Left hindlimb (tissue), 1 donor: ENCODE measurements around the gene HOXB3.

ENCODE experiments used
- DNase-seq: peaks from one replicate; pipeline ENCODE4 v3.0.0-alpha.2; 2018

The HOXB3 gene

DNA sequence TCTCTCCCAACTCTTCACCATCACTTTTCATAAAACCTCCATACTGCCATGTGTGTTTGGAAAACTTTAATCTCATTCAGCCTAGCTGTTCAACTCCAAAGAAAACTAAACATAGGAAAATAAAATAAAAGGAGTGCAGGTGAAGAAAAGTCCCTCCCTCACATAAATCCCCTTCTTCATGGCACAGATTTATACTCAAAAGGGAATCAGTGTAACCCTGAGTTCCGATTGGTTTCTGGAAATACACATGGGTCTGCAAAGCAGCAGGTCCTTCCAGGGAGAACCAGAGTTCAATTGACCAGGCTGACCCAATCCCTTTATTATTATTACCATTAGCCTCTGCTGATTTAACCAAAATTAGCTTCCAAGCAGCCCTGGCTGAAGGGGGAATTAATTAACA, 36.2 kb downstream of the HOXB3 start:
- DNase-seq: no peak

DNA sequence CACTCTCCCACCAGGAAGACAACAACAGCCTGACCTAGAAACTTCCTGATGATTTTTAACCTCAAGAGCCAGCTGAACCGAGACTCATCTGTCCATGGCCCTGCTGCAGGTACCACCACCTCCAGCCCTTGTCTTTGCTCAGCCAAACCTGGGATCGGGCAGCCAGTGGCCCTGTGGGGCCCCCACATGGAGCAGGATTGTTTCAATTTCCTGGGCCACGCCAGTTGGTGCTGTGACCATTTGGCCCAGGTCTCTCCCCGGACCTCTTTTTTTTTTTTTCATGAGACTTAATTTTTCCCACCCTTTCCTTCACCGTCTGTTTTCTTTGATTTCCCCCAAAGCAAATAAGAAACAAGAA, 36.9 kb downstream of the HOXB3 start:
- DNase-seq: no peak

DNA sequence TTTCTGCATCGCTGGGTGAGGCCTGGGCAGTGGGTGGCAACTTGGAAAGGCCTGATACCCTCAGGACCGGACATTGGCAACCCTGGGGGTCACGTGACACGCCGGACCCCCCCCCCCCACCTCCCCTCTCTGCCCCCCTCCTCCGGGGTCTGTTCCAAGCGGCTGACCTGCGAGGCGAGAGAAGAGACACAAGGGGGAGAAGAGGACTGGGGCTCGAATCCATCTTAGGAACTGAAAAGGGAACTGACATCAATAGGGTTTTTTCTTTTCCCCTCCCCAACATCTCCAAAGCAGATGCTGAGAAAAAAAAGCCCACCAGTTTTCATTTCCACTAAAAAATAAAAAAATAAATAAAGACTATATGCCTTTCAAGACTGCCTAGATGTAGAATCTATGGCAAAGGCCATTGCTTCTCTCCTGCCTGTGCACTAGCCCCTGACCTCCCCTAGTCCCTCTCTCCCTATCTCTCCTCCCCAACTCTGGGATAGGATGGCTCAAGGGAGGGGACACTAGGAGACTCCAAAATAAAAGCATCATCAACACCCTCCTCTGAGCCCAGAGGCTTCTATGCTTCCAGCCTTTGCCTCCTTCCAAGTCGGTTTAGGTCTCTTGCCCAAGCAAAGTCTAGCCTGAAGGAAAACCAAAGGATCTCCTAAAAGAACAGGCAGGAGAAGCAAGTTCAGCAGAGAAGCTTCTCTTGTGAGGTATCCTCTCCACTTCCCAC, 37.4 kb downstream of the HOXB3 start:
- DNase-seq: no peak

DNA sequence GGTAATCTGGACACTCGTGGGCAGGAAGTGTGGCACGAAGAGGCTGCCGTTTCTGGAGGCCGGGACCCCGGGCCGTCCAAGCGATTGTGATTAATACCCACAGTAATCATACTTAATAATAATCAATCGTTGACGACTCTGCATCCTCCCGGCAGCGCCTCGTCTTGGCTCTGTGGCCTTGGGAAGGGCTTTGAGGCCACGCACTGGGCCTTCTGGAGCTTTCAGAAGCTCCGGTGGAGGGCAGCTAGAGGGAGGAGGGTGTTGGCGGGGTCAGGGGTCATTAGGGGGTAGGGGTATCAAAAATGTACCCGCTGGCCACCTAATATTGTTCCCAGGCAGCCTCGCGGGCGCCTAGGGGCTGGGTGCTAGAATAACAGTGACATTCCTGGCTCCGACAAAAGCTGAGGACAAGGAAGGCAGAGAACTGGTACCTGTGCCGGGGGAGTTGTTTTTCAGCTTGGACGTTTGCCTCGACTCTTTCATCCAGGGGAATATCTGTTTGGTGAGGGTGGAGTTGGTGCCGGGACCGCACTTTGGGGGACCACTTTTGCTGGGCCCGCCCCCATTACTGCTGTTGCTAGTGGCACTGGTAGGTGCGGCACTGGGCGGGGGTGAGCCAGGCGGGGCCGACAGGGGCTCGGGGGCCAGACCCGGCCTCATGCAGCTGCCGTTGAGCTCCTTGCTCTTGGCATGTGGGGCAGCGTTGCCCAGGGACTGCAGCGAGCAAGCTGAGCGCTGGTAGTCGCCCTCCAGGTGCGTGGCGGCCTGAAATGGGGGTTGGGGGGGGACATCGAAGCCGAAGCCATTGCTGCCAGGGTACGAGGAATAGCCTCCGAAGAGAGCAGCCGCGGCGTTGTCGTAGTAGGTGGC, 38.2 kb downstream of the HOXB3 start:
- no peak for DNase-seq

DNA sequence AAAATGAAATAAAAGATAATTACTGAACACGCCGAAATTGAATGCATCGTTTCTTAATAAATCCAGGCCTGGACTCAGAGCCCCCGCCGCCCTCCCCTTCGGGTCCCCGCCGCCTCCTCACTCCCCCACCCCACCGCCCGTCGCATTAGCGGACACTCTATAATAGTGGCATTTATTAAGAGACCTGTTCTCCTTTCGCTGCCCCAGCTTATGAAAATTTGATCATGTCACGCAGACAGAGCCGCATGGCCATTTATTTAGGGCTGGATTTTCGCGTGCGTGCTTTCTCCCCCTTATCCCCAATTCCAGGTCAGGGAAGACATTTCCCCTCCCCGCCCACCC, 38.9 kb downstream of the HOXB3 start:
- DNase-seq: no peak

DNA sequence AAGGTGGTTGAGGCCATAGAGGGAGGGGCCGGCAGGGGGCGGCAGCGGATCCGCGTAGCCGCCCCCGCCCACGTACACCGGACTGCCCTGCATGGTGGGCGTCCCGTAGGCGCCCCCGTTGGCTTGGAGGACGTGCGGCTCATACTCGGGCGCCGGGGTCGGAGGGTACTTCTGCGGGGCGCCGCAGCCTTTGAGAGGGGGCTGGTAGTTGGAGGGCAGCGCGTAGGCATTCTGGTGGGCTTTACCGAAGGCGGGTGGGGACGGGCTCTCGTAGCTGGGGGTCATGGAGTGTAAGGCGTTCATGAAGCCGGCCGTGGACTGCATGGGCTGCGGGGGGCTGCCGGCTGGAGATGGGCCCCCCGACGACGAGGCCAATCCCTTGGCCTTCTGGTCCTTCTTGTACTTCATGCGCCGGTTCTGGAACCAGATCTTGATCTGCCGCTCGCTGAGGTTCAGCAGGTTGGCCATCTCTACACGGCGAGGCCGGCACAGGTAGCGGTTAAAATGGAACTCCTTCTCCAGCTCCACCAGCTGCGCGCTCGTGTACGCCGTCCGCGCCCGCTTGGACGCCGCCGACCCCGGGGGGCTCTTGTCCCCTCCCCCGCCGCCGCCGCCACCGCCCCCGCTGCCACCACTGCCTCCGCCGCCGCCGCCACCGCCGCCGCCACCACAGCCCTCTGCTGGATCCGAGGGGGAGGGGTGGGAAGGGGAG, 39.4 kb downstream of the HOXB3 start:
- no peak for DNase-seq

DNA sequence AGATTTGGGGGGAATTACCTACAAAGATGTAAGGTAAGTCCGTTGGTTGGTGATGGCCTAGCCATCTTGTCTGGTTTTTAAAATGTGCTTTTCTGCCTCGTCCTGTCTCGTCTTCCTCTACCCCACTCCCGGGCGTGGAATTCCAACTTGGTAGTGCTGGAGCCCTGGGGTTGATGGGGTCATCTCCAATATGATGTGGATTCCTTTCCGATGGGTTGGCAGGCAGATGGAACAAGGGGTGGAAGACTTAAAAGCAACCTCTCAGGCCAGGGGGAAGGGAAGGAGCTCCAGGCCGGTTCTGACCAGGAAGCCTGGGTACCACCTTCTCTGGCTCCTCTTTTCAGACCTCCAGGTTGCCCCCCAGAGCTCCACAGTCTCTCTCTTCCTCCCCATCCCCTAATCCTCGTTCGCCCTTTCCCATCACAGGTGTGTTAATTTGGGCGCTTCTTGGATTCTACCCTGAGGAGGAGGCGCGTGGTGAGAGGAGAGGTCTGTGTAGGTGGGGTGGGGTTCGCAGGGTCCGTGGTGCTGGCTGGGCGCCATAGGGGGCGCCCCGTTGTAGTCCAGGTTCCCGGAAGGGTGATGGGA, 40.0 kb downstream of the HOXB3 start:
- no peak for DNase-seq

DNA sequence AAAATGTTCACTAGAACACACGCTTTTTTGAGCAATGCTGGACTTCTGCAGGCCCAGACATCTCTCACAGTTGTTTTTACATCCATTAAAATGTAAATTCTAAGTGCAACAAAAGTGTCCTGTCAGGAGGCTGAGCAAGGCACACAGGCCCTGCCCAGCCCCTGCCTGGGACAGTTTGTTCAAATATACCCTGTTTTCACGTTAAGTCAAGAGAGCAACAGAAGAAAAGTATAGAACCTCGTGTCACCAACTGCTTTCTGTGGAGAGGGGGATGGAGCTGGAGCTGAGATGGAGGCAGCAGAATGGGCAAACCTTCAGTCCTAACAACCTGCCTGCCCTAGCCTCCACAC, 40.8 kb downstream of the HOXB3 start:
- DNase-seq: no peak

DNA sequence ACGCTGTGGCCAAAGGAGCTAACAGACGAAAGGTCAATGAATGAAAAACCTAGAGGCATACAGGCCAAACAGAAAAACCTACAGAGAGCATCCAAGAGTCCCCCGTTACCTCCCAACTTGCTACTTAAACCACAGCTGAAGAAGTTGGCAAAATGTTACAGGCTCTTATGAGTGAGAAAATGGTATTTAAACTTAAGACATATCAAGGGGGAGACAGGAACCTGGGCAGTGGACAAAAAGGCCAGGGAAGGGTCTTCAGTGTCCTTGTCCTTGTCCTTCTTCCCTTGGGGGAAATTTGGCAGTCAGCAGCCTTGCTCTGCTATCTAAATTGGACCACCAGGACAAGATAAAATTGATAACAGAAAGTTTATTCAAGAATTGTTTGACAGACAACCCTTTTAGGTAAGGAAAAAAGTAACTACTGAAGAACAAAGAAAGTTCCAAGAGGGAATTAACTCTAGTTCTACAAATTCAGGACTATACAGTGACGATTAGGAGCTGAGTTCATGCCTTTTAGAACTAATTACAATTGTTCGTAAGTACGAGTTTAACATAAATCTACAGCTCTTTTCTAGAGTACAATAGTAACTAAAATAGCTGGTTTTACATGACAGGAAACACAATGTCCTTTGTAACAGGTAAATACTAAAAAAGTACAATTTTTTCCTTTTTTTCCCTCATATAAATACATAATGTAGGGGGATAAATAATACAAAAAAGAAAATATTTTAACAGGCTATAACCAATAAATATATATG, 41.3 kb downstream of the HOXB3 start:
- no peak for DNase-seq

DNA sequence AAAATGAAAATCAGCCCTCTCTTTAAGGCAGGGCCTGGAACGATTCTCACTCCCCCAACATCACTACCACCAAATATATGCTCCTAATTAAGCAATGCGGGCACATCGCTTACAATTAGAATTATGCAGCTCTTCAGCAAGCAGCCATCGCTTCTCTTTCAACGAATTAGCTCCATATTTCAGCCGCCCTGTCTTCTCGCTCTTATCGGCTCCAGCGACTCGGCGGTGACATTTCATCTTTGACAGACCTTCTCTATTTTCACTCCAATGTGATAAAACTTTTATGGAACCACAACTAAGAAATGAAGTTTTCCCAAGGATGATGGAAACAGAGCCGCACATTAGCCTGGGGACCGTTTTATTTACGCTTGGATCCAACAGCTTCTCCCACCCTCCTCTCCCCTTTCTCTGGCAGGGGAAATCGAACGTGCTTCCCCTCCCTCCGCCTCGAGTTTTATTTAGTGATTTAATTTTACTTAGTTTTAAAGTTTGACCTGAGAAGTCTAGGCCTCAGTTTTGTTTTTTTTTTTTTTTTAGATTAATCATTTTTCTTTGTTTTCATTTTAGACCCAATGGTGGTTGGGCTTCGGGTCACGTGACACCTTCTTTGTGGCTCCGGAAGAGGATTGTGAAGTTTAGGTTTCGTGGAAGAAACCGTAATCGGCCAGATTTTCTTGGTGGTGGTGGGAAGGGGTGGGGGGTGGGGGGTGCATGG, 42.1 kb downstream of the HOXB3 start:
- DNase-seq: no peak

DNA sequence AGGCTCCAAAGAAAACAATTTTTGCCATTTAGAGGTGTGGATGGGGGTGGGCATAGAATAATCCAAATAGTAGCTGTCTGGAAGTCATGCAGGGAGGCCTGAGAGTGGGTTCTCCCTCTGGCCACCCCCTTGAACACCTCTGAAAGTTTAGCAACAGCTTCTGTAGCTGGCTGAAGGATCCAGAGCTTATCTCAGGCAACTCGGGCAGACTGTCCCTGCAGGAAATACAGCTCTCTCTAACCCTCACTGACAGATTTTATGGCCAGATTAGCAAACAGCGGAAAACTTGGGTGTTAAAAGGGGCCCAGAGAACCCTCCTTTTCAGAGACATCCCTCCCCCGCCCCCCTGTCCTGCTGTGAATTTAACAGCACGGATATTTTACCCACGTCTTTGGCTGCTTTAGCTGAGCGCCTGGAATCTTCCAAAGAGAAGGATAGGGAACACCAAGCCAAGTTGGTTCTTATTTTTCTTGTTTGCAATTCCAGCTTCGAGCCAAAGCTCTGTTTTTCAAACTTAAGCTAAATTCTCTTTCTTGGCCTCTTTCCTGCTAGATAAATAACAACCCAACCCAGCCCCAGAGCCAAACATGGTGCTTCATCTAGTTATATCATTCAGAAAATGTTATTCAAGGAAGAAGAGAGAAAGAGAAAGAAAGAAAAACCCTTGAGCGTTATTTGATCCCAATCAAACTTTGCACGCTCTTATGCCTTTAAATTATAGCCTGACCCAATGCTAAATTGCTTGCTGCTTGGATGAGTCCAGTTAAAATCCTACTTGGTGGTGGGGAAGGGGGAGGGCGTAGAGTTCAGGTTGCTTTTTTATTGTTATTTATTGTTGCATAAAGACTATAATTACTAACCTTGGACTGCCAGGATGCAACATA, 42.9 kb downstream of the HOXB3 start:
- DNase-seq: no peak

DNA sequence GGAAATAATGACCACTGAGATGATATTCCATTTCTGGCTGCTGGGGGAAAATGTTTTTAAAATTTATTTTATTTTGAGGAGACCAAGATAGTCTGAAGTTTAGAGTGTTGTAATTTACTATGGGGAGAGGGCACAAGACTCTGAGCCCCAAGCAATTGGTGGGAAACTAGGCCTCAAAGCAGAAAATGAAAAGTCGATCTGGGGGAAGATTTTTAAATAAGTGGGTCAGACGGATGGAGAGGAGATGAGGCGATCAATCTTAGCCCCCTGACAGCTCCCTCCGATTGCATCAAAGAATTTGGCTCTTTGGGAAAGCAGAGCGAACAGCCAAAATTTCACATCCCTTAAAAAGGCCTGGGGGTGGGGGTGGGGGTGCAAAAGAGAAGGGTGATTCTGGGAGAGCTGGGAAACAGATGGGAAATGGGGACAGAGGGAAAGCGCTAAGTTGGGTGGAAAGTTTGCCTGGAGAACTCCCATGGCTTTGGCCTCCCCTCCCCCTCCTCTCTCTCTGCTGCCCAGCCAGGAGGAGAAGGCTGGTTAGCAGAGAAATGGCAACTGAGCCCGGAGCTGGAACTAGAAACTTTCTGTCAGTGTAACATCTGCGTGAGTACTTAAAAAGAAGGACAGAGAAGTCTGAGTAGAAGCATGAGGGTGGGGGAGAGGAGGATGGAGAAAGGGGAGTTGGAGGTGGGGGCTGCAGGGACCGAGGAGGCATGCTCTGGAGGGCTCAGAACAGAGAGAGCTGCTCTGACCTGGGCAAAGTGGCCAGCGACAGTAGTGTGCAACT, 43.7 kb downstream of the HOXB3 start:
- DNase-seq: no peak

DNA sequence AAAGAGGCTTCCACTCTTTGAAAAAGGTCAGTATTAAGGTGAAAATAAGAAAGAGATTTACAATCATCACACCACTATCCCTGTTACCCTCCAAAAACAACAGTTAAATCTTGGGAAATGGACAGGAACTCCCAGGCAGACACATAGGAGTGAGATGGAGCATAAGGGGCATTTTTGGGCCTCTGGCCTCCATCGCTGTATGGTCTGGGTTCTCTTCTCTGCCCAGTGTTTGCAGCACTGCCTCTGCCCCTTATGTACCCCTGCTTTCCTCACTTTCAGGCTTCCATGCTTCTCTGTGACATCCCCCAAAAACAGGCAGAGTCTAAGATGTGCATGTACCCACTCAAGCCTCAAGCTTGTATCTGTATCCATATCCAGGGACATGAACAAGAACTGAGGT, 44.5 kb downstream of the HOXB3 start:
- DNase-seq: no peak

DNA sequence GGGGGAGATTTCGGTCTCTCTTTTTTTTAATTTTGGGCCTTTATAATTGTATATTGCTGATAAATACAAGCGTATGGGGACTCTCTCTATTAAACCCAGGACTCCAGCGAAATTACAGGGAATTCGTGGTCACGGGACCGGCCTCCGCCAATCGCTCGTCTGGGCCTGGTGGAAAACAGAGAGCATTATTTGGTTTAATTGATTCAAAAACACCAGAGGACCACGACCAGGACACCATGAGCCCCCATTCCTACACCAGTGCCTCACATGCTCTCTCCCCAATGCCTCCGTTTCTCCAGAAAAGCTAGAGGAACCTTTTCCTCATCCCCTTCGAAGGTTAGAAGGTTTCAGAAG, 45.0 kb downstream of the HOXB3 start, which contains the start of gene HOXB2:
TSS of gene HOXB2 (minus strand) at position 88 of the 354 bp plus-strand sequence. CDS start 198 bp downstream, outside the sequence.
- DNase-seq: no peak

DNA sequence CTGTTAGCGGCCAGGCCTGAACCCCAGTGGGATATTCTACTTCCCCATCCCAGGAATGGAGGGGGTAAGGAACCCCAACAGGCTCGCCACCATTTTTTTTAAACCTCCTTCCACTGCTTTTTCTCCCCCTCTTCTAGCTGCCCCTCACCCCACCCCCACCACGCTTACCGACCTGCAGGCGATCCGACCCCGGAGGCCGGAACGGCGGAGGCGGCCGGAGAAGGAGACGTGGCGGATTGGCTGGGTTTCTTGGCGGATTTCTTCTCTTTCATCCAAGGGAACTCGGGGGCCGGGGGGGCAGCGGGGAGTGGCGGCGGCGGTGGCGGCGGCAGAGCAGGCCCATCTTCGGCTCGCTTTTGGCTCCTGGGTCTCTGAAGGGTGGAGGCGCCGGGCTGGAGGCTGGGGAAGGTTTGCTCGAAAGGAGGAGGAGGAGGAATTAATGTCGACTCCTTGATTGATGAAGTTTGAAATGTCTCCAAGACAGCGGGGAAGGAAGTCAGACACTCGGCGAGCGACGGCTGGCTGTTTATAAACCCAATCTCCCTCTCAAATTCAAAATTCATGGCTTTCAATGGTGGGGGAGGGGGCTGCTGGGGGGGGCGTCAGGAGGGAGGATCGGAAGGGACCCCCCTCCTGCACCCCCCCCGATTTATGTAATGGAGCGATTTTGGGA, 45.6 kb downstream of the HOXB3 start:
- DNase-seq: peak; percentile 84

DNA sequence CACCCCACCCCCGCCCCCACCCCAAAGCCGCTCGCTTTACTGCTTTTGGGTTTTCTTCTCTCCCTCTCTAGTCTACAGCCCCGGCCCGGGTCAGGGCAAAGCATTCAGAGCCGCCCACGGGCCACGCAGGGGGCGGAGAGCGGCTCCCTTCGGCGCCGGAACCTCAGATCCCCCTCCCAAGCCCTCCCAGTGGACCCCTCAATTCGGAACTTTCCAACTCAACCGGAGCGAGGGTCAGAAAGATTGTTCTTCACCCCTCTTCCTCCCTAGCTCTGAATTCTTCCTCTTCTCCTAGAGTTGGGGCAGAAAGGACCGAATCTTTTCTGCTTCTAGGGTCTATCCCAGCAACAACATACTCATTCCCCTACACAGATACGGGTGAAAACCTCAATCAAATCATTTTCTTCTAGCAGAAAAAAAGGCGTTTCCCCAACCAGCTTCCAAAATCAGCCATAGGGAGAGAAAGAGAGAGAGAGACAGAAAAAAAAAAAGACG, 46.1 kb downstream of the HOXB3 start:
- no peak for DNase-seq

DNA sequence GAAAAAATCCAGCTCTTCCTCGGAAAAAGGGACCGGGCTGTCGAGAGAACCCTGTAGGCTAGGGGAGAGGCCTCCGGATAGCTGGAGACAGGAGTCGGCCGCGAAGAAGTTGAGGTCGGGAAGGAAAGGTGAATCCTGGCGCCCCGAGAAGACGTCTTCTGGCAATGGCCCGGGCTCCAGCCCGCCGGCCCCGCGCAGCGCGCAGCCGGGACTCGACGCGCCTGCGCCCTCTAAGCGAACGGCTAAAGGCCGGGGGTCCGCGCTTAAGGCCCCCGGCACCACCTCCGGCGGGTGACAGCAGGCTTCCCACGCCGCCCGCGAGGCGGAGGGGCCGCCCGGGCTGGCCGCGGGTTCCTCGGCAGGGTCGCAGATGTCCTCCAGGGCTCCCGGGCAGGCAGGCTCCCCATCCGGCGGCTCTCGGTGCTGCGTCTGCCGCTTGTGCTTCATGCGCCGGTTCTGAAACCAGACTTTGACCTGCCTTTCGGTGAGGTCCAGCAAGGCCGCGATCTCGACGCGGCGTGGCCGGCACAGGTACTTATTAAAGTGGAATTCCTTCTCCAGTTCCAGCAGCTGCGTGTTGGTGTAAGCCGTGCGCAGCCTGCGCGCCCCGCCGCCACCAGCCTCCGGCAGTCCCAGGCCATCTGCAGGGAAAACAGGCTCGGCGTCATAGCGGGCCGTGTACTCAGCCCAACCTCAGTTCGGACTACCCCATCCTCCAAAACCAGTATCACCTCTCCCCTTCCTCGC, 46.8 kb downstream of the HOXB3 start:
- peak; percentile 70 for DNase-seq

DNA sequence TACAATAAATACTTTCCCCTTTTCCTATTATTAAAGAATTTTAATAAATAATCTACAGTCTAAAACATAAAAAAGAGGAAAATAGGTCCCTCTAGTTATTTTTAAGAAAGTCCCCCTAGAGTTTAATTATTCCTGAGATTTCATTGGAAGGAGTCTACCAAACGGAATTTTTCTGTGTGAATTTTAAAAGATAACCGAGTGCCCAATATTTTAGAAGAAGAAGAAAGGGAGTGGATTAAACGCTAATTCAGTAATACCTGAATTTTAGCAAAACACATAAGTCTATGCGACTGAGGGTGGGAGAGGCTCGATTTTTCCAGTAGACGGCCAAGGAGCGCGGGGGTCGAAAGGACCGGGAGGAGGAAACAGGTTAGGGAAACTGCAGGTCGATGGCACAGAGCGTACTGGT, 47.3 kb downstream of the HOXB3 start:
- no peak for DNase-seq
